WTC11 (cell line): ENCODE measurements around the gene GLI1. TPM values are rescaled to one million over a fixed set of nuclear protein-coding genes. Genes with fewer than 3 reads are reported as not detected.

Experiments
- ATAC-seq: fragments of 200-7000 bp; cut with Tn5 transposase; 2 replicates; pipeline ENCODE4 v1.10.0; 2021; ENCODE audit warnings: mild to moderate bottlenecking, moderate library complexity
- CTCF ChIA-PET: fragments of 300-600 bp; sonication (Branson Sonifier 250); formaldehyde crosslinking; loops from one replicate; lab custom pipeline; 2021; ENCODE audit warnings: antibody characterized with exemption; lab: Charles Lee
- POLR2A ChIA-PET: fragments of 350-600 bp; sonication (Branson Sonifier 250); formaldehyde crosslinking; loops from one replicate; lab custom pipeline; 2021; ENCODE audit warnings: antibody characterized with exemption; lab: Charles Lee
- DNase-seq: peaks from one replicate; pipeline ENCODE4 v3.0.0; 2021; ENCODE audit warnings: low spot score
- H3K27ac Mint-ChIP-seq: 2 replicates; pipeline ENCODE4 v1.8.0; 2021; ENCODE audit warnings: mixed read lengths
- H3K27me3 Mint-ChIP-seq: 2 replicates; pipeline ENCODE4 v1.8.0; 2021; ENCODE audit warnings: low read depth, mild to moderate bottlenecking, moderate library complexity, mixed read lengths
- H3K36me3 Mint-ChIP-seq: 2 replicates; pipeline ENCODE4 v1.8.0; 2021; ENCODE audit warnings: mixed read lengths
- H3K4me1 Mint-ChIP-seq: 2 replicates; pipeline ENCODE4 v1.8.0; 2022; ENCODE audit warnings: mixed read lengths
- H3K4me3 Mint-ChIP-seq: 2 replicates; pipeline ENCODE4 v1.8.0; 2021; ENCODE audit warnings: mild to moderate bottlenecking, moderate library complexity, mixed read lengths
- H3K9me3 Mint-ChIP-seq: 2 replicates; pipeline ENCODE4 v1.8.0; 2021; ENCODE audit warnings: mixed read lengths
- AR ChIP-seq: fragments of 250-450 bp; sonication (Bioruptor Pico); IDR thresholded peaks from 2 replicates; pipeline ENCODE4 v1.9.0; 2021; ENCODE audit warnings: mild to moderate bottlenecking
- ARID4B ChIP-seq: sonication (generic); formaldehyde crosslinking; IDR thresholded peaks from 2 replicates; pipeline ENCODE4 v1.8.0; 2023; ENCODE audit warnings: missing genetic modification reagents, mild to moderate bottlenecking, borderline replicate concordance
- CREM ChIP-seq: sonication (generic); formaldehyde crosslinking; IDR thresholded peaks from 2 replicates; pipeline ENCODE4 v1.8.1; 2022; ENCODE audit warnings: mild to moderate bottlenecking, missing genetic modification reagents, moderate library complexity
- E2F1 ChIP-seq: sonication (generic); formaldehyde crosslinking; IDR thresholded peaks from 2 replicates; pipeline ENCODE4 v1.8.0; 2022; ENCODE audit warnings: mild to moderate bottlenecking, missing genetic modification reagents
- ERG ChIP-seq: fragments of 250-450 bp; sonication (Bioruptor Pico); IDR thresholded peaks from 2 replicates; pipeline ENCODE4 v1.8.0; 2021; ENCODE audit warnings: mild to moderate bottlenecking
- ETV6 ChIP-seq: sonication (generic); formaldehyde crosslinking; IDR thresholded peaks from 2 replicates; pipeline ENCODE4 v1.8.1; 2022; ENCODE audit warnings: mild to moderate bottlenecking, missing genetic modification reagents
- FOXK1 ChIP-seq: sonication (generic); formaldehyde crosslinking; IDR thresholded peaks from 2 replicates; pipeline ENCODE4 v1.8.0; 2022; ENCODE audit warnings: mild to moderate bottlenecking, moderate library complexity, missing genetic modification reagents
- GABPB1 ChIP-seq: sonication (generic); formaldehyde crosslinking; IDR thresholded peaks from 2 replicates; pipeline ENCODE4 v1.8.1; 2023; ENCODE audit warnings: mild to moderate bottlenecking, missing genetic modification reagents
- GRHL2 ChIP-seq: fragments of 250-450 bp; sonication (Bioruptor Pico); IDR thresholded peaks from 2 replicates; pipeline ENCODE4 v1.8.0; 2022; ENCODE audit warnings: mild to moderate bottlenecking, moderate library complexity; ENCODE audit not compliant: insufficient replicate concordance, severe bottlenecking
- MYBL2 ChIP-seq: sonication (generic); formaldehyde crosslinking; IDR thresholded peaks from 2 replicates; pipeline ENCODE4 v1.8.1; 2023; ENCODE audit warnings: mild to moderate bottlenecking, moderate library complexity, missing genetic modification reagents
- NFATC4 ChIP-seq: fragments of 250-450 bp; sonication (Bioruptor Pico); IDR thresholded peaks from 2 replicates; pipeline ENCODE4 v1.9.0; 2021; ENCODE audit warnings: mild to moderate bottlenecking
- NFE2L1 ChIP-seq: sonication (generic); formaldehyde crosslinking; IDR thresholded peaks from 2 replicates; pipeline ENCODE4 v1.8.1; 2023; ENCODE audit warnings: missing genetic modification reagents
- PRRX2 ChIP-seq: fragments of 250-450 bp; sonication (Bioruptor Pico); IDR thresholded peaks from 2 replicates; pipeline ENCODE4 v1.8.0; 2021; ENCODE audit warnings: mild to moderate bottlenecking
- RORB ChIP-seq: fragments of 250-450 bp; sonication (Bioruptor Pico); IDR thresholded peaks from 2 replicates; pipeline ENCODE4 v1.9.0; 2021; ENCODE audit warnings: mild to moderate bottlenecking
- TP53 ChIP-seq: sonication (generic); formaldehyde crosslinking; IDR thresholded peaks from 2 replicates; pipeline ENCODE4 v1.8.1; 2023; ENCODE audit warnings: mild to moderate bottlenecking, missing genetic modification reagents
- ZNF121 ChIP-seq: sonication (generic); formaldehyde crosslinking; IDR thresholded peaks from 2 replicates; pipeline ENCODE4 v1.8.0; 2023; ENCODE audit warnings: missing genetic modification reagents
- total RNA-seq: library from RNA; stranded (reverse); gene quantifications from 3 replicates; pipeline ENCODE4 v1.2.3, GENCODE V29; 2021
- TF ChIP-seq, protein P1 (sequence below): sonication (generic); formaldehyde crosslinking; IDR thresholded peaks from 2 replicates; pipeline ENCODE4 v1.8.1; 2022; ENCODE audit warnings: missing genetic modification reagents, borderline replicate concordance

The GLI1 gene
- total RNA-seq, 1 experiment from 2014 or later, result 16.2 TPM

DNA sequence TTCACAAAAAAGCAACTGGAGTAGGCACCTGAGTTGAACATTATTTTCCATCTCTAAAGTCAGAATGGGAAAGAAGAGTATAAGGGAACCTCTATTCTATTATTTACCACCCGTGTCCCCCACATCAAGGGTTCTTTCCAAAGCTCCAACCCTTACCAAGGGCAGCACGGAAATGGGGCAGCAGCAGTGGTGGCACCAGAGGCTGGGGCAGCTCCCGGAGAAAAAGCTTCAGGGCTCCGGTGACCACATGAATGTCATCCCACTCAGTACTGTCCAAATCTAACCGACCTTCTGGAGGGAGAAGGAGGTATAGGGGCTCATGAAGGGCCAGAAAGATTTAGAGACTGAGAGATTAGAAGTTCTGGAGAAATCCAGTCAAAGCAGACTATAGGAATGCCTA, 14.3 kb downstream of the GLI1 start (continued):
- TF ChIP-seq ARID4B (CRISPR knock-in tag), result no peak
- TF ChIP-seq RORB (CRISPR knock-in tag), result no peak
- TF ChIP-seq AR (CRISPR knock-in tag), result no peak
- TF ChIP-seq ERG, result no peak

DNA sequence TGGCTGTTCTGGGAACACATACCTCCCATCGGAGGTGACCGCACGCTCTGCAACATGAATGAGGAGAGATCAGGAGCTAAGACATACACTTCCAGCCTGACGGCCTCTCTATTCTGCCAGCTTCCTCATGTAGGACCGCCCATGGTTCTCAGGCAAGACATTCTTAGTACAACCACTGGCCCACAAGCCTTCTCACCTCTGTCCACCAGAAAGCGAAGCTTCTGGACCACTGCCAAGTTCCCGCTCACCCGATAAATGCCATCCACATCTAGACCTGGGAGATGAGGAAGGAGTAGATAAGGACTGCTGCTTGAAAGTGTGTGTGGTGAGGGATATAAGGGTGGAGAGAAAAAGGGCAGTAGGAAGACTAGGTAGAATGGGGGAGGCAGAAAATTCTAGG, 14.8 kb downstream of the GLI1 start:
- ChIA-PET POLR2A (interaction anchor here (0.5 to 1.7 kb wide), 5 partner anchors 14 to 722 kb away, joined by 3 to 6 read pairs (median 3); no protein-coding TSS in a partner anchor), CTCF (interaction anchor here (0.6 to 5.0 kb wide), 13 partner anchors 9 to 387 kb away, joined by 3 to 88 read pairs (median 7); partner anchors contain the start of genes GLI1 and INHBE)
- H3K36me3 Mint-ChIP-seq, result no peaks in the 10 kb centered on the region
- no peak overlapping the region for H3K27ac Mint-ChIP-seq
- no peaks in the 10 kb centered on the region for H3K9me3 Mint-ChIP-seq
- DNase-seq (no peak), ATAC-seq (no peak)
- peaks cover 31% of the 10 kb centered on the region for H3K4me1 Mint-ChIP-seq
- H3K27me3 Mint-ChIP-seq, result peaks cover 85% of the 10 kb centered on the region
- TF ChIP-seq, protein P1, sequence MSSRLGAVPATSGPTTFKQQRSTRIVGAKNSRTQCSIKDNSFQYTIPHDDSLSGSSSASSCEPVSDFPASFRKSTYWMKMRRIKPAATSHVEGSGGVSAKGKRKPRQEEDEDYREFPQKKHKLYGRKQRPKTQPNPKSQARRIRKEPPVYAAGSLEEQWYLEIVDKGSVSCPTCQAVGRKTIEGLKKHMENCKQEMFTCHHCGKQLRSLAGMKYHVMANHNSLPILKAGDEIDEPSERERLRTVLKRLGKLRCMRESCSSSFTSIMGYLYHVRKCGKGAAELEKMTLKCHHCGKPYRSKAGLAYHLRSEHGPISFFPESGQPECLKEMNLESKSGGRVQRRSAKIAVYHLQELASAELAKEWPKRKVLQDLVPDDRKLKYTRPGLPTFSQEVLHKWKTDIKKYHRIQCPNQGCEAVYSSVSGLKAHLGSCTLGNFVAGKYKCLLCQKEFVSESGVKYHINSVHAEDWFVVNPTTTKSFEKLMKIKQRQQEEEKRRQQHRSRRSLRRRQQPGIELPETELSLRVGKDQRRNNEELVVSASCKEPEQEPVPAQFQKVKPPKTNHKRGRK (CRISPR knock-in tag), result no peak
- TF ChIP-seq E2F1 (CRISPR knock-in tag) (no peak), PRRX2 (no peak), GRHL2 (CRISPR knock-in tag) (no peak), TP53 (CRISPR knock-in tag) (no peak), ZNF121 (CRISPR knock-in tag) (no peak), GABPB1 (CRISPR knock-in tag) (no peak), CREM (no peak), ERG (no peak), NFE2L1 (CRISPR knock-in tag) (no peak), ETV6 (CRISPR knock-in tag) (no peak), NFATC4 (CRISPR knock-in tag) (no peak), FOXK1 (no peak), MYBL2 (CRISPR knock-in tag) (no peak)
- peak overlapping the region; percentile 77 for H3K4me3 Mint-ChIP-seq
